Fibroblast of skin of back (primary cell): Measurements from ENCODE around the gene DPM3.
"Not testable (repeated sequence)": the region's sequence is repeated elsewhere in the genome, so short reads cannot be mapped to it uniquely, and the experiment has no call there.

Experiments
- DNase-seq: peaks from one replicate; pipeline ENCODE4 v3.0.0-alpha.2; 2013

DPM3 gene

GRCh38 chr1:155124503-155125463 is 15.5 kb downstream of the DPM3 start:
- peak; percentile 61 for DNase-seq

- no peak for DNase-seq
These were observed 16.5 kb downstream of the DPM3 start for GRCh38 chr1:155123801-155124200.

DNA sequence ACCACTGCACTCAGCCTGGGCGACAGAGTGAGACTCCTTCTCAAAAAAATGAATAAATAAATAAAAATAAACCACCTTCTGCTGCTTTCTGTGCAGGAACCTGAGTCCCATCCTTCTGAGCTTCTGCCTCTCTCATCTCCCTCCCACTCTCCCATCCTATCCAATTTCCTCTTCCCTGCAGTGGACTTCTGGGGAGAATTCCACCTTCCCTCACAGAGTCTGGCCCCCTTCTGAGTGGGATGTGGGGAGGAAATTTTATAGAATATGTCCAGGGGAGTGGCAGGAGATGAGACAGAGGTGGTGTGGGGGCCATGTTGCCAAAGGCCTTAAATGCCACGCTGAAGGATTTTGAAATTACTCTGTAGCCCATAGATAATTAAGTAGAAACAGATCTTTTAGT is 18.0 kb downstream of the DPM3 start:
- no peak for DNase-seq

DNA sequence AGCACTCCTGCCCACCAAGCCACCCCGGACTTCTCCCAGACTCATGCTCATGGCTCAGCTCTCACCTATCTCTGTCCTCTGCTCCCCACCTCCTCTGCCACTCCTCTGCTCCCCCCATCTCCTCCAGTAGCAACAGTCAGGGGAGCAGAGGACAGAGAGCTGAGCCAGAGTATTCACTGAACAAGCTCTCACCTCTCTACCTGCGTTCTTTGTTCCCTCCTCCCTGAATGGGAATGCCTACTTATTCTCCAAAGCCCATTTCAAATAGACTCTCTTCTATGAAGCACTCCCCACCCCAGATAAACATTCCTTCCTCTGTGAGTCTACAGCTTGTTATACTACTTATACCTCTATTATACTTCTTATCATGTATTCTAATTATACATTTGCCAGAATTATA is 19.1 kb downstream of the DPM3 start:
- no peak for DNase-seq

DNA sequence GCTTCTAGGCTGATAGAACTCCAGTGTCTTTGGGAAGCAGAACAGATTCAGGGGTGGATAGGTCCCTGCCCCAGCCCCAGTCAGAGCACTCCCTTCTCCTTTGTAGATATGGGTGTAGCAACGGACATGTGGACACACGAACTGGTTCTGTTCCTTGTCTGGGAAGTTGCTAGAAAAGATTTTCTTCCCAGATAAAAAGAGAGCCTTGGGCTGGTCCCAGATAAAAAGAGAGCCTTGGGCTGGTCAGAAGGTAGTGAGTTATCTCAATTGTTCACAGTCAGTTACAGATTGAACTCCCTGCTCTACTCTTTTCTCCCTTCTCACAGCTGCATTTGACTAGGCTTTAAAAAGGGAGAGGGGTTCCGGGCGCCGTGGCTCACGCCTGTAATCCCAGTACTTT is 20.1 kb downstream of the DPM3 start:
- DNase-seq = no peak

GRCh38 chr1:155118090-155118489 is 22.2 kb downstream of the DPM3 start:
- not testable (repeated sequence) for DNase-seq

DNA sequence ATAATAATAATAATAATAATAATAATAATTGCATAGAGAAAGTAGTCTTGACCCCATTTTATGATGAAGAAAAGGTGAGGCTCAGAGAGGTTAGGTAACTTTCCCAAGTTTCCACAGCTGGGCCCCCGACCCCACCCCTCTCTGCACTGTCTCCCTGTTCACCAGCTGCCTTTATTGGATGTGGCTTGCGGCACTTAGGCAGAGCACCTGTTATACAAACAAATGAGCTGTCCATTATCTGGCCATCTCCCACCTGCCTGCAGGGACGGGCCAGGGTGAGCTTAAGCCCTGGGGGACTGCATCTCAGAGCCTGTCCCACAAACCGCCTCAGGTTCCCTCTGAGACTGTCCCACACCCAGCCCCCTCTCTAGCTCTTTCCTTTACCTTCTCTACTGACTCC is 22.7 kb downstream of the DPM3 start:
- no peak for DNase-seq

GRCh38 chr1:155116113-155116764 is 24.1 kb downstream of the DPM3 start:
- no peak for DNase-seq

DNA sequence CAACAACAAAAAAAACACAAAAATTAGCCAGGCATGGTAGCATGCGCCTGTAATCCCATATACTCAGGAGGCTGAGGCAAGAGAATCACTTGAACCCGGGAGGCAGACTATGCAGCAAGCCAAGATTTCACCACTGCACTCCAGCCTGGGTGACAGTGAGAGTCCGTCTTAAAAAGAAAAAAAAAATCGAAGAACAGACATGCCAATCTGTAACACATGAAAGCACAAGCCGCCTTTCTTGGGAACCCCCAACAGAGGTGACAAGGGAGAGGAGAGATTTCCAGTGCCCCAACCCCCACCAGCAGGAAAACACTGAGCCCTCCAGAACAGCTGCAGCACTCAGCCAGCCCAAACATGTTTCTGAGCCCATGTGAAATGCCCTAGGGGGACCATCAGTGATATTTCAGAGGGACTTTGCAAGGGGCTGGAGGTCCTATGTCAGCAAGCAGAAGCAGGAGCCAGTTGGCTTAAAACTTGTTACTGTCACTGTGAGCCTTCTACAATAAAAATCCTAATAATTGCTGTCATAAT is 26.8 kb downstream of the DPM3 start:
- no peak for DNase-seq

DNA sequence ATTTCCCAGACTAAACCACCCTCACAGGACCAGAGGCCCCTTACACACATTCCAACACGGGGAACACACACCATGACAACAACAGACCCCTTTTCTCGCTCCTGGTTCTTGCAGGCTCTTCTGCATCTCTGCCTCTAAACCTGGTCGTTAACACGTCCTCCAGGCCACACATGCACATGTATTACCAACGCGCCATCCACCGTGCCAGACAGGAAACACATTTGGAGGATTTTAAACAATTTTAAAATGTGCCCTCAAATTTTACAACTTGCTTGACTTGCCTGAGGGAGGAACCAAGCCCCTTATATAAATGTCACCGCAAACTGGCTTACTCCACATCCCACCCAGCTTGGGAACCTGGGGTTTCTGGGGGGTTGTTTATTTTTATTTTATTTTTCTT is 29.5 kb downstream of the DPM3 start:
- DNase-seq = no peak

DNA sequence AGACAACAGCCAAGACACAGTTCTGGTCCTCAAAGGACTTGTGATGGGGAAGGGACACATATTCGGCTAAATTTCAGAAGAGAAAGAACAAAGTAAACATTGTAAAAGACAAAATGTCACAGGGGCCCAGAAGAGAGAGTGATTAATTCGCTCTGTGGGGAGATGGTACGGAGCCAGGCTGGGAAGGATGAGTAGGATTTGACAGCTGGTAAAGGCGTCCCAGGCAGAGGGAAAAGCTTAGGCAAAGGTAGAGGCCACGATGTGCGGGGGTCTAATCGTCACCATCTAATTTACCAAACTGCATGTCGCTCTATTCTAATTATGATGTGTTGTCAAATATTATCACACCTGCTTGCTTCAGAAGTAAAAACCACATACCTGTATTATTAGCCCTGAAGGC is 29.9 kb downstream of the DPM3 start:
- DNase-seq = no peak

- DNase-seq = no peak
These were observed 32.0 kb downstream of the DPM3 start for GRCh38 chr1:155108296-155108695.

DNA sequence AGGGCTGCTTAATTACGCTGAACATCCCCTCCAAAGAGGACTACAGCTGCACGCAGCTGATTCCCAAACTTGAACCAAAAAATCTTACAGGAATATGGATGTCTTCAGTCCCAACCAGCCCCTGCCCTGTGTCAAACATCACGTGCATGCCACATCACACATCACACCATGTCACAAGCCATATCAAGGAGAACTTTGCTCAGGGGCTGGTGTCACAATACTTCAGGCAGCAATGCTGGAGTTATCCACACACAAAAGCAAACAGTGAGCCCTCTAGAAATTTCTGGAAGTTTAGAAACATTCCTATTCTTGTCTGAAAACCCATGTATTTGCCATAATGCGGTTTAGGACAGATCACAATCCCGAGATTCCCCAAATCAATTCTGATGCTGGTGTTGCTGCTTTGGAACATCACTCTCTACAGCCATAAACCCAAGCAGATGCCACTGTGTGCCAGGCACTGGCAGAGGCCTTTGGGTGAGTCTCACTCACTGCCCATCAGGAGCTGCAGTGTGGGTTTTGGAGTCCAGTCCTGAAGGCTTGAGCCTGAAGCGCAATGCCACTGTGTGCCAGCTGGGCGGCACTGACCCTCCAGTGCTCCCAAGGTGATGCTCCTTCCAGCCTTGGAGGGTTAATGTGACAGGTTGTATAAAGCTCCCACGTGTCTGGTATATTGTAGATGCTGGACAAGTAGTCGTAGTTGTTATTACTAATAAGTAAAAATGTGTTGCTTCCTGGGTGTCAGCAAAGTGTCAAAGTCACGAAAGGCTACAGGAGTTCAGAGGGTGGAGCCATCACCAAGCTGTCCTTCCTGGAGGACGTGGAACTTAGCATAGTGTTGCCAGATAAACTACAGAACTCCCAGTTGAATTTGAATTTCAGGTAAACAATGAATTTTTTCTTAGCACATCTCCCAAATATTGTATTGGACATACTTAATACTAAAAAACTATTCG is 32.7 kb downstream of the DPM3 start:
- DNase-seq = no peak

GRCh38 chr1:155106862-155107261 is 33.5 kb downstream of the DPM3 start:
- DNase-seq = no peak

GRCh38 chr1:155105604-155106011 is 34.7 kb downstream of the DPM3 start:
- no peak for DNase-seq

- DNase-seq = no peak
These were observed 35.5 kb downstream of the DPM3 start for GRCh38 chr1:155104605-155105534.

DNA sequence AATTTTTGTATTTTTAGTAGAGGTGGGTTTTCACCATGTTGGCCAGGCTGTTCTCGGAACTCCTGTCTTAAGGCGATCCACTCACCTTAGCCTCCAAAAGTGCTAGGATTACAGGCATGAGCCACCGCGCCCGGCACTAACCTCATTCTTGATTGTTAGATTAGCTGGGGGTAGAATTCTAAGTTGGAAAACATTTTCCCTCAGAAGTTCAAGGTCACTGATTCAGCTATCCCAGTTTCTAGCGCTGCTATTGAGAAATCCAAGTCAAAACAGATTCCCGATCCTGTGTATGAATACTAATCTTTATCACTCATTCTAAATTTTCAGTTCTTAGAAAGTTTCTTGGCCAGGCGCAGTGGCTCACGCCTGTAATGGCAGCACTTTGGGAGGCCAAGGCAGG is 37.0 kb downstream of the DPM3 start:
- DNase-seq = no peak

DNA sequence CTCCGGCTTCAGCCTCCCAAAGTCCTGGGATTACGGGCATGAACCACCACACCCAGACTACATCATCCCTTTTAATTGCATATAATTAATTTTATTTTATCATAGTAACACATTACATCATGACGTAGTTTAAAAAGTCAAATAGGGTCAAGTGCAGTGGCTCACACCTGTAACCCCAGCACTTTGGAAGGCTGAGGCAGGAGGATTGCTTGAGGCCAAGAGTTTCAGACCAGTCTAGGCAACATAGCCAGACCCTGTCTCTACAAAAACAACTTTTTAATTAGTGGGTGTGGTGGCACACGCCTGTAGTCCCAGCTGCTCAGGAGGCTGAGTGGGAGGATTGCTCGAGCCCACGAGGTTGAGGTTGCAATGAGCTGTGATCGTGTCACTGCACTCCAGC is 41.0 kb downstream of the DPM3 start:
- no peak for DNase-seq

DNA sequence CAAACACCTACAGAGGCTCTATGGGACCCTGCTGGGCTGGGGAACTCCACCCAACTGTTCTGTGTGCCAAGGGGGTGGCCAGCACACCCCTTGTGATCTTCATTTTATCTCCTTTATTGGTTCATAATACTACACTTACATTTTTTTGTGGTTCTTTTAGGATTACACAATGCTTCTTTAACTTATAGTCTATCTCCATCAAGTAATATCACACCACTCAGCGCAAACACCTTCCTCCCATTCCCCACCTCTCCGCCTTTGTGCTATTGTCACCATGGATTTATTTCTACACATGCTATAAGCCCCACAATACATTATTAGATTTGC is 45.7 kb downstream of the DPM3 start:
- DNase-seq = no peak

DNA sequence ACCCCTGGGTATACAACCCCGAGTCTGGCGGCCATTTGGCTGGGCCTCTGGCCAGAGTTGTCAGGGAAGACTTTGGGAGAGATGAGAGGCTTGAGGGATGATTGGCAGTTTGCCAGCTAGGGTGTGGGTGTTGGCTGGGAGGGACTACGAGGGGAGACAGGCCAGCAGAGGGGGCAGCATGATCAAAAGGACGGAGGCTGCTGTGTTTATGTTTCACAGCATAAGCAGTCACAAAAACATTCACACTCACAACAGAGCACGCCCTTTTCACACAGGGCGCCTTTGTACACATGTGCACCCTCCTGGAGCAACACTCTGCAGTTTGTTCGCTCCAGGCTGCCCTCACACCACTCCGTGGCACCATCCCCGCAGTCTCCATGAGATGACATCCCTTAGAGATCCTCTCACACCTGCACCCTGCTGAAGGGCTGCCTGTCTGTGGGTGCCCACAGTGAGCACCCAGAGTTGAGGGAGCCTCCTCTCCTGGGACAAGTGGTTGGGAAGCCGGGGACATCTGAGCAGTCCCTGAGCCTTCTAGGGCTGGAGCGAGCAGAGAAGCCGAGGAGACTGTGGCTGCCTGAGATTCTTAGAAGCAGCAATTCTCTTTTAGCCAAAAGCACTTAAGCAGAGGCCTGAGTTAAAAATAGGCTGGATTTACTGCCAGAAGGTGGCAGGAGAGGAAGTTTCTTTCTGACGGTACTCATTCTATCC is 46.3 kb downstream of the DPM3 start:
- peak; percentile 34 for DNase-seq

DNA sequence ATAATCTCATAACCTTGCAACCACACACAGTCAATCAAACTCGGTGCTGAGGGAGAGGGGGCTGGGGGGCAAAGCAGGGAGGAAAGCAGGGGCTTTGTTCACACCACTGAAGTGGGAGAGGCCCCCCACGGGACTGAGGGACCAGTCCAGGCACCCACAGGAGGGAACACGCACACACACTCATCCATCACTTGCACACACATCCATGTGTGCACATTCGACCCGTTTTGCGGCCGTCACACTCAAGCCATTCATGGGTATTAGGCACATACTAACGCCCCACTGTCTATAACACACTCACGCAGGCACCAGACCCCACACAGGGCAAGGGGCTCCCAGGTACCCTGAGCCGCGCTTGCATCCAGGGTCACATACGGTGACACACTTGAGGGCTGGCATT is 47.7 kb downstream of the DPM3 start:
- no peak for DNase-seq
